Activated CD8-positive, alpha-beta memory T cell treated with anti-CD3 and anti-CD28 coated beads, Interleukin-2, amount 50 U/mL, for 1 hour (primary cell): ENCODE measurements around the gene ZKSCAN1.
"Not testable (repeated sequence)": the region's sequence is repeated elsewhere in the genome, so short reads cannot be mapped to it uniquely, and the experiment has no call there.

ENCODE experiments used
- DNase-seq: peaks from one replicate; pipeline ENCODE4 v3.0.0-alpha.2; 2020; ENCODE audit errors: extremely low read depth

ZKSCAN1 gene

DNA sequence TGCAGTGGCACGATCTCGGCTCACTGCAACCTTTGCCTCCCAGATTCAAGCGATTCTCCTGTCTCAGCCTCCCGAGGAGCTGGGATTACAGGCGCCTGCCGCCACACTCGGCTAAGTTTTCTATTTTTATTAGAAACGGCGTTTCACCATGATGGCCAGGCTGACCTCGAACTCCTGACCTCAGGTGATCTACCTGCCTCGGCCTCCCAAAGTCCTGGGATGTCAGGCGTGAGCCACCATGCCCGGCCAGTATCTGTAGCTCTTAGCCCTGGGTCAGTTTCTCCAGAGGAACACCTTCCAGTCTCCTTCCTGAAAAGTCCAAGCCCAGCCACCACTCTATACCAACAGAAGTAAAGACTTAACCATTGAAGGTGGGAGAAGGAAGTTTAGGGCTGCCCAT is 15.2 kb upstream of the ZKSCAN1 start:
- DNase-seq: no peak

DNA sequence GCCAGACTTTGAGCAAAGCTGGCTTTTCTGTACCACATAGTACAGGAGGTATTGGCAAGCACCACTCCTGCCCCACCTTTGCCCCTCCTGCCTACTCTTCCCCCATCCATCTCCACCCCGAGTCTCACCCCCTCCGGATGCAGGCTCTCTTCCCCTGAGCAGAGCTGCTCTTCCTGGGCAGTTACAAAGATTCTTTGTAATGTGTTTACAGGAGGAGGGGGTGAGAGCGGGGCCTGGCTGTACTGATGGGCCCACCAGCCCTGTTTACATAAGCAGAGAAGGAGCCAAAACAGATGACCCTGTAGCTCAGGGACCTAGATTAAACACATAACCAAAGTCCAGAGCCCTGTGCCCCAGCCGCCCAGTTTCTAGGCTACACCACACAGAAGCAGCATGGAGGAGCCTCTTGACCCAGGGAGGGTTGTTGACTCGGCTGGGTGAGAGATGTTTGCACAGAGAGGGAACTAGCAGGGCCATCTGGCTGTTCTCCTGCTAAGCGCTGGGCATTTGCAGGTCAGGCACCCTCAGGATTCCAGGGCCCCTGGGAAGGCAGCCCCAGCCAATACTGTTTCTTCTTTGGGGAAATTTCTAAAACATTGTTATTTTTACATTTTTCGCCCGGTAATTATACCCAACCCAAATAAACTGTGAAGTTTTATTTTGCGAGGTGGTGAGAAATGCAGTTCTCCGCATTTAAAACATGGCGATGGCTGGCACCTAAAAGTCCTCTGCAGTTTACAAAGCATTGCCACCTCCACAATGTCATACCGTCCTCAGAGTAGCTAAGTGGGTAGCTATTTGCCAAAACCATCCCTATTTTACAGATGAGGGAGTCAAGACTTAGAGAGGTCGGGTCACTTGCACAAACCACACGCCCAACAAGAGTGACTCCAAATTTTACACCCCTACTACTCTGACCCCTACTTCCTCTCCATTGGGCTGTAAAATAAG is 11.4 kb upstream of the ZKSCAN1 start:
- no peak for DNase-seq

DNA sequence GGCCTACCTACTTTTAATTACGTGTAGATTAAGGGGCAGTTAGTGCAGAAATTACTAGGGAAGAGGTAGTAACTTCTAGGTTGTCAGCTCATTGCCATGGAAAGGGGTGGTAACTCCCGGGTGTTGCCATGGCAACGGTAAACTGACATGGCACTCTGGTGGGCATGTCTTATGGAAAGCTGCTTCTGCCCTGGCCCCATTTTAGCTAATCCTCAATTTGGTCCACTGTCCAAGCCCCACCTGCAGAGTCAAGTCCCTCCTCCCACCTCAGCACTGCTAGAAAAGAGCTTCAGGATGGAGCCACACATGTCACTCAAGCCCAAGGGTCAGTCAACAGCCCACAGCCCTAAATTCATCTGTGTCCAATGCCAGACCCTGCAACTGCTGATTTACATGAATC is 7.5 kb upstream of the ZKSCAN1 start:
- DNase-seq: no peak

DNA sequence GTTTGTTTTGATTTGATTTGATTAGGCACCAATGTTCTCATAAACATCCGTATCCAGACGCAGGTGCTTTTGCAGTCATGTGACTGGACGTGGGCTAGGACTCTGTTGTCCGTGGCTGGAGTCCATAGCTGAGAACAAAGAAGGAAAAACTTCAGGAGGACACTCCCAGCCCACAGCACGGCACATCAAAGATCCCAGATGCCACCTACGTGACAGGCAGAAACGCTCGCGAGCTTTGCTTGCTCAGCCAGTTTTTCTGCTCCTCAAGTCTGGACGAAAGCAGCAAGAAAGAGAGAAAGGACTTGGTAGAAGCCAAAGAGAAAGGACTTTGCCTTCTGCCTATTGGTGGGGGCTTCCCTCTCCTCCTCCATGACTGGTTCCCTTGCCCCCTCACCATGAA is 6.9 kb upstream of the ZKSCAN1 start:
- DNase-seq: no peak

DNA sequence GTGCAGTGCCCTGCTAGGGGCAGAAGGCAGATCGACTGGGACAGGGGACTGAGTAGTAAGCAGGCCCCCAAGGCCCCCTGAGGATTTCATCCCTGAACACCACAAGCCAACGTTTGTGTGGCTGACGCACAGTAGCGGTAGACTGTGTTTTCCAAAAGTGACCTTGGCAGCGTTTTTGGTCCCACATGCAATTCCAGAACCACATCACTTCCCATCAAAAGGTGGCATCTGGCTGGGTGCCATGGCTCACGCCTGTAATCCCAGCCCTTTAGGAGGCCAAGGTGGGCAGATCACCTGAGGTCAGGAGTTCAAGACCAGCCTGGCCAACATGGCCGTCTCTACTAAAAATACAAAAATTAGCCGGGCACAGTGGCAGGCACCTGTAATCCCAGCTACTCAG is 5.4 kb upstream of the ZKSCAN1 start:
- DNase-seq: not testable (repeated sequence)

DNA sequence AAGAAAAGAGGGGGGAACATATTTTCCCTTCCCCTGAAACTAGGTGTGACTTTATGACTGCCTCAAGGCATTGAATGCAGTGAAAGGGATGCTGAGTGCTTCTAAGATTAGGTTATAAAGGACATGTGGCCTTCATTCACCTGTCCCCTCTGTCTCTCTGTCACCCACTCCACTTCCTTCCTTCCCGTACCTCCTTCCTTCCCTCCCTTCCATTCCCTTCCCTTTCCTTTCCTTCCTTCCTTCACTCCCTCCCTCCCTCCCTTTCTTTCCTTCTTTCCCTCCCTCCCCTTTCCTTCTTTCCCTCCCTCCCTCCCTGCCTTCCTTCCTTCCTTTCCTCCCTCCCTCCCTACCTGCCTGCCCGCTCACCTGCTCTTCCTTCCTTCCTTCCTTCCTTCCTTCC is 4.5 kb upstream of the ZKSCAN1 start:
- no peak for DNase-seq

DNA sequence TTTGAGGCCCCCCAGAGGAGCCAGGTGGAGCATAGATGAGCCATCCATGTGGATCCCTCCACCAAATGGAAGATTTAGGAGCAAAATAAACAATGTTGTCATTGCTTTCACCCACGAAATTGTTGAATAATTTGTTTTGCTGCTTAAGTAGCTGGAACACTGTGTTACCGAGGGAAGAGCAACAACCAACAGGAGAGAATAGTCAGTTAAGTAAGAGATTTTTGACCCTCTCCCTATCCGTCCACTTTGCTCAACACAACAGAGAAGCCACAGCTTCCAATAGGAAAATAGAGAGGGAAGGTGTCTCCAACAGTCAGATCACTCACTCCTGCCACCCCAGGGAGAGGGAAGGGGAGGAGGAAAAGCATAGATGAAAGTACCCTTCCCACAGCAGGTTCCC is 3.9 kb upstream of the ZKSCAN1 start:
- DNase-seq: no peak

DNA sequence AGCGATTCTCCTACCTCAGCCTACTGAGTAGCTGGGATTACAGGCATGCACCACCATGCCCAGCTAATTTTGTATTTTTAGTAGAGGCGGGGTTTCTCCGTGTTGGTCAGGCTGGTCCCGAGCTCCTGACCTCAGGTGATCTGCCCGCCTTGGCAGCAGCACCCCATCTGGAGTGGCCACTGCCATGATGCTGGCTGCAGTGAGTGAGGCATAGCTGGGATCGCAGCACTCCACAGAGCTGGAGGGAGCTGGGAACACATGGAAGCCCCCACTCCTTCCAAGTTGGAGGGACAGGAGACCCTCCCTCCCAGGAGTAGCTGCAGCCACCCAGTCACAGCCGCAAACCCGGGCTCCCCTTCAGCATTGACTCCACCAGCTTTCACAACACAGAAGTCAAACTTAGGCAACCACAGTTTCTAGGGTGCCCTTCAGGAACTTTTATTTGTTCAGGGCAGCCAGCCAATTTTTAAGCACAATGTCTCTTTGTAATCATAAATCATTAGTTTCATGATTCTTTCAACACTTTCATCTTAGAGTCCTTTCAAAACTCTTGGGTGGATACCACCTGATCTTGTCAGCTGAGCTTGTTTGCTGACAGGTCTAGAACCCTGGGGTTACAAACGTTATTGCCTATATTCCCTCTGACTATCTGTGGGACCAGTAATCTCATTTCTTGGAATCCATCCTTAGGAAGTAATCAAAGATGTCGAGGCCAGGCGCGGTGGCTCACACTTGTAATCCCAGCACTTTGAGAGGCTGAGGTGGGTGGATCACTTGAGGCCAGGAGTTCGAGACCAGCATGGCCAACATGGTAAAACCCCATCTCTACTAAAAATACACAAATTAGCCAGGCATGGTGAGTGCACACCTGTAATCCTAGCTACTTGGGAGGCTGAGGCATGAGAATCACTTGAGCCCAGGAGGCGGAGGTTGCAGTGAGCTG is 2.7 kb upstream of the ZKSCAN1 start:
- not testable (repeated sequence) for DNase-seq

DNA sequence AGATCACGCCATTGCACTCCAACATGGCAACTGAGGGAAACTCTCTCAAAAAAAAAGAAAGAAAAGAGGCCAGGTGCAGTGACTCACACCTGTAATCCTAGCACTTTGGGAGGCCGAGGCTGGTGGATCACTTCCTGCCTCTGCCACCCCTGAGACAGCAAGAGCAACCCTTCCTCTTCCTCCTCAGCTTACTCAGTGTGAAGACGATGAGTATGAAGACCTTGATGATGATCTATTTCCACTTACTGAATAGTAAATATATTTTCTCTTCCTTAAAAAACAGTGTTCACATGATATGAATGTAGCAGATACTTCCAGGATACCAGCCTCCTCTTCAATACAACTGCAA is 2.1 kb upstream of the ZKSCAN1 start:
- no peak for DNase-seq

DNA sequence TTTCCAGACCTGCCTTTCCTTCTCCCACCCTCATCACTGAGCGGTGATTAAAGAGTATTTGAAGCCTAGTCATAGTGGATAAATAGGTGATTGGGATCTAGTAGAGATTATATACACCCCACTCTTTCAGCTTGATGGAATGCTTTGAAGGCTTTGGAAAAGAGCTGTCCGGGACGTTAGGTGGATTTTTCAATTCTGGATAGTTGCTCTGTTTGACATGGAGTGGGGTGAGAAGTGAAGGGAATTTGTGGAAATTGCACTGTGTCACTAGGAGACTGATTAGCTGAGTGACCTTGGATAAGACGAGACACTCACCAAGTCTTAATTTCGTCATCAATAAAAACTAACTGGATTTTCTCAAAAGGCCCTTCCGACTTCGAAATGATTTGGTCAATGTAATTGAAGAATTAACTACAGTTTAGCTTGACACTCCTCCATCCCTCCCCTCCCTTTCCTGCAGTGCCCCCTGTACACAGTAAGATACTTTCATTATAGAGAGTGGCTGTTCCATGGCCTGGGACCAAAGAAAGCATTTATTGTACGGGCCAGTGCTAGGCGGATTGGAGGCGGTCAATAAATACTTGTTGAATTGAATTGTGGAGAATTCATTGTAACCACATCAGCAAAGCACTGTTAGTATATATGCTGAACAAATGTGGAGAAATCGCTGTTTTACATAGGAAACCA is 962 bp downstream of the ZKSCAN1 start:
- DNase-seq: no peak

DNA sequence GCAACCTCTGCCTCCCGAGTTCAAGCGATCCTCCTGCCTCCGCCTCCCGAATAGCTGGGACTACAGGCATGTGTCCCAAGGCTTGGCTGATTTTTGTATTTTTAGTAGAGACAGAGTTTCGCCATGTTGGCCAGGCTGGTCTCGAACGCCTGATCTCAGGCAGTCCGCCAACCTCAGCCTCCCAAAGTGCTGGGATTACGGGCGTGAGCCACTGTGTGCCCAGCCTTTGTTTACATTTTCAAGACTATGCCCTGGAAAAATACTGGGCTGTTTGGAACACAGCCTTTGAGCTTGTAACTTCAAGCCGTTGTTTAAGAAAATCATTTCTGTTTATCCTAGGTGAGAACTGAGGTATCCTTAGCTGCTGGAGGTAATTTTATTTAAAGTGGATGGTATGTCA is 1.9 kb downstream of the ZKSCAN1 start:
- DNase-seq: no peak

DNA sequence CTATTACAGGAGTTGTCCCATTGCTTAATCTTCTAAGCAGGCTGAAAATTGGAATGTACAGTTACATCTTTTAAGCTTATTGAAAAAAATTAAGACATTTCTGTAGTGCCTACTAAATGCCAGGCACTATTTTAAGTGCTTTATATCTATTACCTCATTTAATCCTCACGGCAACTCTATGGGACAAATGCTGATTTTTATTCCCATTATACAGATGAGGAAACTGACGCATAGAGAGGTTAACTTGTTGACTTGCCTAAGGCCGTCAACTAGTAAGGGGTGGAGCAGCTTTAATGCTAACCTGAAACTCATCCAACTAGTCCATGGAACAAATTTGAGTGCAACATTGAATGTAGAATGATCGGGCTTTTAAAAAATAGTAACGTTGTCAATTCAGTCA is 2.5 kb downstream of the ZKSCAN1 start:
- no peak for DNase-seq

DNA sequence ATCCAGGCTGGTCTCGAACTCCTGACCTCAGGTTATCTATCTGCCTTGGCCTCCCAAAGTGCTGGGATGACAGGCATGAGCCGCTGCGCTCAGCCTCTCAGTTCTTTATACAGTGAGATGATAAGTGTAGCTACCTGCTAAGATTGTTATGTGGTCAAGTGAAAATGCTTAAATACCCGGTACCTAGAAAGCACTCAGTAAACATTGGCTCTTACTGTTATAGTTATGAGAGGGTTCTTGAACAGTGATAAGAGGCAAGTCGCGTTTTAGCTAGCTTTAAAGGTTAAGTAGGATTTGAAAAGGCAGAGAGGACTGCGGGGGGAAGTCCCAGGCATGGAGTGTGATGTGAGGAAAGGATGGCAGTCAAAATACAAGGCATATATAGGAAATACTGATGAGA is 4.5 kb downstream of the ZKSCAN1 start:
- no peak for DNase-seq

DNA sequence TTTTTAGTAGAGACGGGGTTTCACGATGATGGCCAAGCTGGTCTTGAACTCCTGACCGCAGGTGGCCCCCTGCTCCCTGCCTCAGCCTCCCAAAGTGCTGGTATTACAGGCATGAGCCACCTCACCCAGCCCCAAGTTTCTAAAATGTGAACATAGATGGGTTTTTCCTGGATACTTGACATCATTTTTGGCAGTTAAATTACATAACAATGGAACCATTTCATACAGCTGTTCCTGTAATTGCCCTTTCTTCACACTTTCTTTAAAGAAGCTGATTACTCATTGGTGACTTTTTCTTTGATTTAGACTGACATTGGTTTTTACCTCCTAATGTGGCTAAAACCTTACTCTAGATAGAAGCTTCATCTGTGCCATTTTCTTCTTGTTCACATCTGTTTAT is 5.9 kb downstream of the ZKSCAN1 start:
- no peak for DNase-seq

DNA sequence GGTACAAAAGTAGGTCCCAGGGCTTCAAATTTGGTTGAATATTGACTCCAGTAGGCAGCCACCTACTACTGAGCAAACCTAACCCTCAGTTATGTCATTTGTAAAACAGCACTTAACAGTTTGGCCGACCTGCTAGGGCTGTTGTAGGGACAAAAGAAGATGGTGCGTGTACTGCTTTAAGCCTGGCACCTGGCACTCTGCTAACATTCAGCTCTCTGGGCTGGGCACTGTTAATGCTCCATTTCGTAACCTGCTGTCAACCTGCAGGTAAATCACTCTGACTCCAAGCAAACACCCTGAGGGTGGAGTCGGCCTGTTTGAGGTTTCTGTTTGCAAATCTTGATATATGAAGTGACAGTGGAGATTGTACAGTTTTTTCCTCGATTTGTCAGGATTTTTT is 7.2 kb downstream of the ZKSCAN1 start:
- DNase-seq: no peak

DNA sequence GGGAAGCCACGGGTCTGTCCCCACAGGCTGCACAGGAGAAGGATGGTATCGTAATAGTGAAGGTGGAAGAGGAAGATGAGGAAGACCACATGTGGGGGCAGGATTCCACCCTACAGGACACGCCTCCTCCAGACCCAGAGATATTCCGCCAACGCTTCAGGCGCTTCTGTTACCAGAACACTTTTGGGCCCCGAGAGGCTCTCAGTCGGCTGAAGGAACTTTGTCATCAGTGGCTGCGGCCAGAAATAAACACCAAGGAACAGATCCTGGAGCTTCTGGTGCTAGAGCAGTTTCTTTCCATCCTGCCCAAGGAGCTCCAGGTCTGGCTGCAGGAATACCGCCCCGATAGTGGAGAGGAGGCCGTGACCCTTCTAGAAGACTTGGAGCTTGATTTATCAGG is 8.1 kb downstream of the ZKSCAN1 start:
- no peak for DNase-seq

DNA sequence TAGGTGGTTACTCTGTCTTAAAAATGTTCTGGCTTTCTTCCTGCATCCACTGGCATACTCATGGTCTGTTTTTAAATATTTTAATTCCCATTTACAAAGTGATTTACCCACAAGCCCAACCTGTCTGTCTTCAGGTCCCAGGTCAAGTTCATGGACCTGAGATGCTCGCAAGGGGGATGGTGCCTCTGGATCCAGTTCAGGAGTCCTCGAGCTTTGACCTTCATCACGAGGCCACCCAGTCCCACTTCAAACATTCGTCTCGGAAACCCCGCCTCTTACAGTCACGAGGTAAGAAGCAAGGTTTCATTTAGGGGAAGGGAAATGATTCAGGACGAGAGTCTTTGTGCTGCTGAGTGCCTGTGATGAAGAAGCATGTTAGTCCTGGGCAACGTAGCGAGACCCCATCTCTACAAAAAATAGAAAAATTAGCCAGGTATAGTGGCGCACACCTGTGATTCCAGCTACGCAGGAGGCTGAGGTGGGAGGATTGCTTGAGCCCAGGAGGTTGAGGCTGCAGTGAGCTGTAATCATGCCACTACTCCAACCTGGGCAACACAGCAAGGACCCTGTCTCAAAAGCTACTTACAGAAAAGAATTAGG is 8.7 kb downstream of the ZKSCAN1 start:
- DNase-seq: no peak

DNA sequence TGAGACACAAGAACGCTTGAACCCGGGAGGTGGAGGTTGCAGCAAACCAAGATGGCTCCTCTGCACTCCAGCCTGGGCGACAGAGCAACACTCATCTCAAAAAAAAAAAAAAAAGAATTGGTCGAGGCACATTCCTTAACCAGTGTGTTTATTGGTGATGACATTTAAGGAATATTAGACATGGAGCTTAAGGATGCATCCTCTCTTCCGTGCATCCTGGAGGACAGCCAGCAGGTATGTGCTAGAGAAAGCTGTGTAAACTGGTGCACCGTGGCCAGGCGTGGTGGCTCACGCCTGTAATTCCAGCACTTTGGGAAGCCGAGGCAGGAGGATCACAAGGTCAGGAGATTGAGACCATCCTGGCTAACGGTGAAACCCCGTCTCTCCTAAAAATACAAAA is 11.8 kb downstream of the ZKSCAN1 start:
- no peak for DNase-seq

DNA sequence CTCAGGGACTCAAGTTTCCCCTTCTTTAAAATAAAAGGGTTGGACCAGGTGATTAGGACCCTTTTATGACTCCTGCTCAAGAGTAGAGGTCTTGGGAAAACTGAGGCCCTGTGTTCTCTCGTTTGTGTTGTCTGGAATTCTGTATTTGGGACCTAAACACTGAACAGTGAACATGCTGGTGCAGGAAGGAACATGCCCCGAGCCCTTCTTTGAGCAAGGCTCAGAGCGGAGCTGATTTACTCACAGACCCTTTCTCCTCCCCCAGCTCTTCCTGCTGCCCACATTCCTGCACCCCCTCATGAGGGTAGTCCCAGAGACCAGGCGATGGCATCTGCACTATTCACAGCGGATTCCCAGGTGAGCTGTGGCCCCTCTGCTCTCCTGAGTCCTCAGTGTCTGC is 14.2 kb downstream of the ZKSCAN1 start:
- DNase-seq: no peak

DNA sequence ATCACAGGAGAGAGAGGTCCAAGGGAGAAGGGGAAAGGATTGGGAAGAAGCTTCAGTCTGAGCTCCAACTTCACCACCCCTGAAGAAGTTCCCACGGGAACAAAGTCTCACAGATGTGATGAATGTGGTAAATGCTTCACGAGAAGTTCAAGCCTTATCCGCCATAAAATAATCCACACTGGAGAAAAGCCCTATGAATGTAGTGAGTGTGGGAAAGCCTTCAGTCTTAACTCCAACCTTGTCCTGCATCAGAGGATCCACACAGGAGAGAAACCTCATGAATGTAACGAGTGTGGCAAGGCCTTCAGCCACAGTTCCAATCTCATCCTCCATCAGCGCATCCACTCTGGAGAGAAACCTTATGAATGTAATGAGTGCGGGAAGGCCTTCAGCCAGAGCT is 18.1 kb downstream of the ZKSCAN1 start:
- DNase-seq: no peak

DNA sequence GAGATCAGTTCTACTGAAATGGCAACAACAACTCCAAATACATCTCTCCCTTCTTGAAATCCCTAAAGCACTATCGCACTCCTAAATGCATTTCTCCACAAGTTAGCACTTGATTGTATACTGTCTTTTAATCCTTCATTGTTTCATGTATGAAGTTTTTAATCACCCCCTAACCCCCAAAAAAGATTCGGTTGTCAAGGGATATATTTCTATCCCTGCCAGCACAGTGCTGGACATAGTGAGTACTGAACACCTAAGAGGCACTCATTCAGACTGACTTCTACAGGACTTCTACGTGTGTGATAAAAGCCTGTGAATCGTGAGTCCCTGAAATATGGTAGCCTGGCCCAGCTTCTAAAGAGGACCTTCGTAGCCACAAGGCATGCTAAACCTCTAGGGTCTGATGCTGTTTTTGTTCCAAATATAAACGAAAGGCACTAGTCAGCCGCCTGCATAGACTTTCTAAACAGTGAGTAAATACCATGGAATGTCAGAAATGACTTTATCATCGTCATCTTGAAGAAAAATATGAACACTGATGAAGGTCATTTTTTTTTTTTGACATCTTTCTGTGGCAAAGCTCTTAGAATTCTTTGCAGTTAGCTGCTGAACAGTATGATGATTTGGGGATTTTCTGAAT is 19.6 kb downstream of the ZKSCAN1 start:
- DNase-seq: no peak
